NK-92 (cell line): ENCODE data around the gene MZB1.

ENCODE experiments used
- DNase-seq: peaks from one replicate; lab custom pipeline; 2025; ENCODE audit not compliant: unreplicated experiment; lab: John Stamatoyannopoulos, UW

MZB1 gene

GRCh38 chr5:139340051-139340450 lies 49.7 kb downstream of the MZB1 start:
- DNase-seq, result no peak
